Caco-2 (cell line): ENCODE data around the gene DAPK1. TPM values are rescaled to one million over a fixed set of nuclear protein-coding genes. Genes with fewer than 3 reads are reported as not detected.

Source experiments
- BruUV-seq: library from RNA; stranded (reverse); fragments of 400-500 nt; replicated peaks from 2 replicates; lab custom pipeline; 2021; lab: Mats Ljungman, UMichigan
- CTCF ChIA-PET: fragments of 300-600 bp; sonication (Branson Sonifier 250); formaldehyde crosslinking; loops from one replicate; lab custom pipeline; 2022; ENCODE audit warnings: antibody characterized with exemption; lab: Charles Lee
- POLR2A ChIA-PET: fragments of 300-600 bp; sonication (Branson Sonifier 250); formaldehyde crosslinking; loops from one replicate; lab custom pipeline; 2022; ENCODE audit warnings: antibody characterized with exemption; lab: Charles Lee
- DNase-seq, 2 experiments: peaks; one replicate each; pipeline versions ENCODE4 v3.0.0 to v3.0.0-alpha.2; 2020 to 2022
- H3K27me3 ChIP-seq: replicated peaks from 2 replicates; pipeline ENCODE4 v1.6.0; 2011; ENCODE audit warnings: low read length; ENCODE audit not compliant: control insufficient read depth, insufficient read depth
- H3K36me3 ChIP-seq: 2 replicates; pipeline ENCODE4 v1.5.1; 2011; ENCODE audit warnings: low read length; ENCODE audit not compliant: control insufficient read depth, insufficient read depth
- H3K4me1 ChIP-seq: fragments of 250-450 bp; sonication (Bioruptor Pico); 2 replicates; pipeline ENCODE4 v1.5.1; 2020; ENCODE audit warnings: mild to moderate bottlenecking
- H3K4me3 ChIP-seq: 2 replicates; pipeline ENCODE4 v1.5.1; 2011; ENCODE audit warnings: low read depth, mild to moderate bottlenecking, control low read depth, low read length
- H3K9me3 ChIP-seq: fragments of 250-450 bp; sonication (Bioruptor Pico); 2 replicates; pipeline ENCODE4 v1.5.1; 2020; ENCODE audit warnings: mild to moderate bottlenecking, moderate library complexity
- H3K27ac Mint-ChIP-seq: one replicate; pipeline ENCODE4 v1.8.0; 2022; ENCODE audit warnings: mixed read lengths; ENCODE audit not compliant: unreplicated experiment
- H3K27me3 Mint-ChIP-seq: one replicate; pipeline ENCODE4 v1.8.0; 2022; ENCODE audit warnings: mixed read lengths; ENCODE audit not compliant: insufficient read depth, unreplicated experiment
- H3K36me3 Mint-ChIP-seq: one replicate; pipeline ENCODE4 v1.8.0; 2022; ENCODE audit warnings: mild to moderate bottlenecking, mixed read lengths; ENCODE audit not compliant: insufficient read depth, unreplicated experiment
- H3K4me1 Mint-ChIP-seq: one replicate; pipeline ENCODE4 v1.8.0; 2022; ENCODE audit warnings: low read depth, mixed read lengths; ENCODE audit not compliant: unreplicated experiment
- H3K4me3 Mint-ChIP-seq: one replicate; pipeline ENCODE4 v1.8.0; 2022; ENCODE audit warnings: mild to moderate bottlenecking, moderate library complexity, mixed read lengths; ENCODE audit not compliant: unreplicated experiment
- H3K9me3 Mint-ChIP-seq: one replicate; pipeline ENCODE4 v1.8.0; 2022; ENCODE audit warnings: mixed read lengths; ENCODE audit not compliant: unreplicated experiment
- intact Hi-C: fragments of 100-400 bp; cut with micrococcal nuclease; formaldehyde crosslinking; loops from one replicate; pipeline ENCODE4 v1.10.0; 2022; ENCODE audit not compliant: unreplicated experiment
- total RNA-seq: library from RNA; stranded (reverse); gene quantifications from 2 replicates; pipeline ENCODE4 v1.2.3, GENCODE V29; 2022
- TF ChIP-seq, protein P1 (sequence below), 2 experiments: fragments of 200-600 bp in 1 of 2; IDR thresholded peaks; 1 replicate in 1 of 2; 2 replicates in 1 of 2; pipeline versions ENCODE4 v1.5.1 to v1.8.0; 2011 to 2022; ENCODE audit warnings: antibody characterized with exemption in 1 of 2, control low read depth in 1 of 2, inconsistent platforms in 1 of 2, low read depth in 1 of 2, low read length in 1 of 2, mild to moderate bottlenecking in 1 of 2, moderate library complexity in 1 of 2; ENCODE audit not compliant: insufficient read depth in 1 of 2, severe bottlenecking in 1 of 2, unreplicated experiment in 1 of 2

Gene DAPK1
- total RNA-seq, 1 experiment from 2014 or later, result 79.2 TPM

DNA sequence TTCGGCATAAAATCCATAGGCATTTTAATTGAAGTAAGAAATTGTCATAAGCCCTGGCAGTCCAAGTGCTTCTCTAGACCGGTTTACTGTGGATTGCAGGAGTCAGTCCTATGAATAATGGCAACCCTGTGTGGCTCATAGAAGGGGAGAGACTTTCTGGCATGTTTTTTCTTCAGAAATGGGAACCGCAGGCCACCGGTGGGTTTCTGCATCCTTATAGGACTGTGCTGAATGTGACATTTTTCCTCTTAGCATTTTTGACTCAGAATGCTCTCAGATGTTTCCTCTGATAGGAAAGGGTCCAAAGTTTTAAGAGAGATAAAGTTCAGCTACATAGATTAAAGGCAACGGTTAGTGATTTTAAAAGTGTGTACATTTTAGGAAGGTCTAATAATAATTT, 6.3 kb downstream of the DAPK1 start:
- Histone ChIP-seq H3K27me3 (no peaks in the 10 kb centered on the region), H3K4me1 (peaks cover 7% of the 10 kb centered on the region; the same call in 1 of the 2 replicates), H3K36me3 (no peaks in the 10 kb centered on the region), H3K4me3 (no peak overlapping the region), H3K9me3 (no peaks in the 10 kb centered on the region)
- no TSS peak for BruUV-seq
- ChIA-PET POLR2A (no interaction called here), CTCF (no interaction called here)
- H3K4me1 Mint-ChIP-seq, result peaks cover 13% of the 10 kb centered on the region
- no peaks in the 10 kb centered on the region for H3K27me3 Mint-ChIP-seq
- DNase-seq, result no peak
- no peak overlapping the region for H3K27ac Mint-ChIP-seq
- H3K4me3 Mint-ChIP-seq, result no peak overlapping the region
- peaks cover 42% of the 10 kb centered on the region for H3K36me3 Mint-ChIP-seq
- intact Hi-C loops, result no loop called here
- TF ChIP-seq, protein P1, sequence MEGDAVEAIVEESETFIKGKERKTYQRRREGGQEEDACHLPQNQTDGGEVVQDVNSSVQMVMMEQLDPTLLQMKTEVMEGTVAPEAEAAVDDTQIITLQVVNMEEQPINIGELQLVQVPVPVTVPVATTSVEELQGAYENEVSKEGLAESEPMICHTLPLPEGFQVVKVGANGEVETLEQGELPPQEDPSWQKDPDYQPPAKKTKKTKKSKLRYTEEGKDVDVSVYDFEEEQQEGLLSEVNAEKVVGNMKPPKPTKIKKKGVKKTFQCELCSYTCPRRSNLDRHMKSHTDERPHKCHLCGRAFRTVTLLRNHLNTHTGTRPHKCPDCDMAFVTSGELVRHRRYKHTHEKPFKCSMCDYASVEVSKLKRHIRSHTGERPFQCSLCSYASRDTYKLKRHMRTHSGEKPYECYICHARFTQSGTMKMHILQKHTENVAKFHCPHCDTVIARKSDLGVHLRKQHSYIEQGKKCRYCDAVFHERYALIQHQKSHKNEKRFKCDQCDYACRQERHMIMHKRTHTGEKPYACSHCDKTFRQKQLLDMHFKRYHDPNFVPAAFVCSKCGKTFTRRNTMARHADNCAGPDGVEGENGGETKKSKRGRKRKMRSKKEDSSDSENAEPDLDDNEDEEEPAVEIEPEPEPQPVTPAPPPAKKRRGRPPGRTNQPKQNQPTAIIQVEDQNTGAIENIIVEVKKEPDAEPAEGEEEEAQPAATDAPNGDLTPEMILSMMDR (IDR thresholded peaks at IDR 0.05; ENCODE audit: insufficient read depth in 1 of 2, low read depth in 1 of 2, low read length in 1 of 2, severe bottlenecking in 1 of 2, unreplicated experiment in 1 of 2), result no peak
- no peaks in the 10 kb centered on the region for H3K9me3 Mint-ChIP-seq

DNA sequence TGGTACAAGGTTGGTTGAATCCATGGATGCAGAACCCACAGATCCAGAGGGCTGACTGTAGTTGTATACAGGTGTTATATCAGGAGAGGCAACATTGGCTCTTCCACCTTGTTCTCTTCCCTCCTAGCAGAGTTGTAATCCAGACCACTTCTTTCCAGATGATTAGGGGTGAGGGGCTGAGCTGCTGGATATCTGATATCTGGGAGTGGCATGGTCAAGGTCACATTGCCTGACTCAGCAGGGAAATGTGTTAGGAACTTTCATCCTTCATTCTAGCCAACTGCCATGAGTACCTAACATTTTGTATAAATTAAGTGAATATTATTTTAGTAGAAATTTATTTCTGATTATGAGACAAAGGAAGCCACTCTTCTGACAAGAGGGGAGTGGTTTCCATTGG, 7.3 kb downstream of the DAPK1 start:
- Histone ChIP-seq H3K4me1 (peaks cover 7% of the 10 kb centered on the region; the same call in 1 of the 2 replicates), H3K27me3 (no peaks in the 10 kb centered on the region), H3K36me3 (no peaks in the 10 kb centered on the region), H3K4me3 (no peak overlapping the region), H3K9me3 (no peaks in the 10 kb centered on the region)
- ChIA-PET POLR2A (no interaction called here), CTCF (no interaction called here)
- Mint-ChIP-seq H3K27me3 (no peaks in the 10 kb centered on the region), H3K27ac (no peak overlapping the region), H3K4me1 (peaks cover 13% of the 10 kb centered on the region), H3K9me3 (no peaks in the 10 kb centered on the region), H3K4me3 (no peak overlapping the region), H3K36me3 (peaks cover 38% of the 10 kb centered on the region)
- intact Hi-C loops, result no loop called here
- no TSS peak for BruUV-seq
- DNase-seq, result no peak
- TF ChIP-seq, protein P1 (IDR thresholded peaks at IDR 0.05; ENCODE audit: insufficient read depth in 1 of 2, low read depth in 1 of 2, low read length in 1 of 2, severe bottlenecking in 1 of 2, unreplicated experiment in 1 of 2), result no peak

DNA sequence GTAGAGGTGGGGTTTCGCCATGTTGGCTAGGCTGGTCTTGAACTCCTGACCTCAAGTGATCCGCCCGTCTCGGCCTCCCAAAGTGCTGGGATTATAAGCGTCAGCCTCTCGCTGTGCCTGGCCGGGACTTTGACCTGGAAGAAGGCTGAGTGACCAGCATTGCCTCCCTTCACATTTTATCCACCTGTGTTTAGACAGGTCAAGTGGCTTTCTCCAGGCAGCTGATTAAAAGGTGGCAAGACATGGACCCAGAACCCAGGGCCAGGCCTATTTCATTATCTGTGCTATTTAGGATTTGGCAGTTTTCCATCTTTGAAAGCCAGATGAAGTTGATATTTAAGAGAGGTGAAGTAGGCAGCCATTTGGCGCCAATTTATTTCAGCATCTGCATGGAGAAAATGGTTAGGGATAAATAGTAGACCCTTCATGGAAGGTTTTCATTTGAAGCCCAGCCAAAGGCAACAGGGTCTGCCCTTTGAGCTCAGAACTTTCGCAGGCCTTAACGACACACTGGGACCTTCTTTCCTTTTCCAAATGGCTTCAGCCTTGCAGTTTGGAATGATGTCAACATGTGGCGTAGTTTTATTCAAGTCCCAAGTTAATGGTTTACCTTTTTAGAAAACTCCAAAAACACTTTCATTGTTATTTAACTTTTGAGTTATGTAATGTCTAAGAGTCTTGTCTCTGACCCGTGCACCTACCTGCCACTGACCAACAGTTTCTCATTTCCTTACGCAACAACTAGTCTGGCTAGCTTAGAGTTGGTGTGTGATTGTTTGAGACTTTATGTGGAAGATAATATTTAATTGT, 8.4 kb downstream of the DAPK1 start:
- Mint-ChIP-seq H3K4me3 (no peak overlapping the region), H3K4me1 (peaks cover 8% of the 10 kb centered on the region), H3K27ac (no peak overlapping the region), H3K36me3 (peaks cover 35% of the 10 kb centered on the region), H3K9me3 (no peaks in the 10 kb centered on the region), H3K27me3 (no peaks in the 10 kb centered on the region)
- BruUV-seq, result no TSS peak
- ChIA-PET POLR2A (no interaction called here), CTCF (no interaction called here)
- TF ChIP-seq, protein P1 (IDR thresholded peaks at IDR 0.05; ENCODE audit: insufficient read depth in 1 of 2, low read depth in 1 of 2, low read length in 1 of 2, severe bottlenecking in 1 of 2, unreplicated experiment in 1 of 2), result no peak
- no peaks in the 10 kb centered on the region for H3K36me3 ChIP-seq
- H3K4me3 ChIP-seq, result no peak overlapping the region
- H3K9me3 ChIP-seq, result no peaks in the 10 kb centered on the region
- no peaks in the 10 kb centered on the region for H3K27me3 ChIP-seq
- peak in 1 of 2 experiments; percentile 18 for DNase-seq
- intact Hi-C loops, result no loop called here
- H3K4me1 ChIP-seq, result peaks cover 7% of the 10 kb centered on the region; the same call in 1 of the 2 replicates
